ENCODE measurements around the gene SCN2A.
"Not testable (repeated sequence)": the region's sequence is repeated elsewhere in the genome, so short reads cannot be mapped to it uniquely, and the experiment has no call there.

SCN2A gene

DNA sequence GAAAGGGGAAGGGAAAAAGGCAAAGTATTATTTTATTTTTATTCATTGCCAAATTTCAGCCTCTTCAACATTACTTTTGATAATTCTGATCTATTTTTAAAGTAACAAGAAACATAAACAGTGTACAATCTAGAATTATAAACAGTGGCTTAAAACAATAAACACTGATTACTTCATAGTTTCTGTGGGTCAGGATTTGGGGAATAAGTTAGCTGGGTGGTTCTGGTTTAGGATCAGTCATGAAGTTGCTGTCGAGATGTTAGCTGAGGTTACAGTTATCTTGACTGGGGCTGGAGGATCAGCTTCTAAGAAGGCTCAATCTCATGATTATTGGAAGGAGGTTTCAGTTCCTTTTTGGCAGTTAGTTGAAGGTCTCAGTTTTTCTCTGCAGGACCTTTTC lies 109.2 kb downstream of the SCN2A start:
- no peak for DNase-seq

GRCh38 chr2:165349181-165349580 lies 110.0 kb downstream of the SCN2A start:
- no peak for DNase-seq

- DNase-seq = no peak
Measured at GRCh38 chr2:165357758-165358157, 118.5 kb downstream of the SCN2A start.

- DNase-seq = no peak
Measured at GRCh38 chr2:165361514-165361913, 122.3 kb downstream of the SCN2A start.

DNA sequence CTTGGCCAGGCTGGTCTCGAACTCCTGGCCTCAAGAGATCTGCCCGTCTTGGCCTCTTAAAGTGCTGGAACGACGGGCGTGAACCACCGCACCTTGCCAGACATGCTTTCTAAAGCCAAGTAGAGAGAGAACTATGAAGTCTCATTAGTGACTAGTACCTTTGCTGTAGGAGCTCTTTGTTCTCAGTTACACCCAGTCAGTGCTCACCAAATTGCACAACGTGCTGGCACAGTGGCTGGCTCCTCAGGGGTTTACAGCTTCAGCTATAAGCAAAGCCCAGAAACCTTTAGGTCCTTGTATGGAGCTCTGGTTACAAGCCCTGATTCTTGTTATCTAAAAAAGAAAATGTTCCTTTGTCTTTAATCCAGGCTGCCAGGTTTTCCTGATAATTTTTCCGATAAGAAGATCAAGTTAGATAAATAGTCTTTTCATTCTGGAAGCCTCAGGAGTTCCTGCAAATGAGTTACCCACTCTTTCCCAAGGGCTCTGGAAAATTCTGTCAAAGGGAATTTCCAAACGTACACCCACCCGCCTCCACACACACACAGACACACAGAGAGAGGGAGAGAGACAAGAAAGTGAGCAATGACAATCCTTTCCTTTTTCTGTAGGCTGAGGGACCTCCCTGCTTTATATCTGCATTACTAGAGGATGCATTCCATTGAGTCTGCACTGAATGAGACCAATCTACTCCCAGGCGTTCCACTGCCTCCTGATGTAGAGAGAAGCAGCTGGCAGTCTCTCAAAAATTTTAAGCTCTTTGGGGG lies 130.1 kb downstream of the SCN2A start:
- no peak for DNase-seq

GRCh38 chr2:165369898-165370296 lies 130.7 kb downstream of the SCN2A start:
- DNase-seq = no peak

GRCh38 chr2:165371356-165371755 lies 132.1 kb downstream of the SCN2A start:
- DNase-seq = no peak

DNA sequence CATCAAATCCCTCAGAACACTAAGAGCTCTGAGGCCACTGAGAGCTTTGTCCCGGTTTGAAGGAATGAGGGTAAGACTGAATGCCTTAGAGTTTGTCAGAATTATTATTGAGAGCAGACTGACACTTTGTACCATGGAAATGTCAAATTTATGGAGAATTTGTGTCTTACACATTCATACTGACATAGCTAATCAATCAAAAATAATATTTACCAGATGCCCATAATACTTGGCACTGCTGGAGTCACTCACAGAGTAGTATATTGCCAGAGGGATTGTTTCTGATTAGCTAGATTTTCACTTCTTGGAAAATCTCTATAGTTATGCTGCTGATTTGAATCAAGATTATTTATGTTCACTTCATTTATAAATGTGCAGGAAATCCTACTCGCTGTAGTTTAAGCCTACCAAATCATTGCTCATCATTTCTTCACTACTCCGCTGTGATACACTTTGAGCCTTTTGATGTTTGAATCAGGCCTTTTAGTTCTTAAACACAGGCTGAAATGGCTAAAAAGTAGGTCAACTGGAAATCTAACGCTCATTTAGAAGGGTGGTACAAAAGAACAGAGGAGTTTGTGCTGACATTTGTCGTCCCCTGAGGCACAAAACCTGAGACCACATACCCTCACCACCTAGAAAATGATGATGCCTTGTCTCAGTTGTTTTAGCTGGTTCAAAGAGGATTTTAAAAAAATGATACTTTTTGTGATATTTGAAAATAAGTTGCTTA lies 134.2 kb downstream of the SCN2A start:
- no peak for DNase-seq

DNA sequence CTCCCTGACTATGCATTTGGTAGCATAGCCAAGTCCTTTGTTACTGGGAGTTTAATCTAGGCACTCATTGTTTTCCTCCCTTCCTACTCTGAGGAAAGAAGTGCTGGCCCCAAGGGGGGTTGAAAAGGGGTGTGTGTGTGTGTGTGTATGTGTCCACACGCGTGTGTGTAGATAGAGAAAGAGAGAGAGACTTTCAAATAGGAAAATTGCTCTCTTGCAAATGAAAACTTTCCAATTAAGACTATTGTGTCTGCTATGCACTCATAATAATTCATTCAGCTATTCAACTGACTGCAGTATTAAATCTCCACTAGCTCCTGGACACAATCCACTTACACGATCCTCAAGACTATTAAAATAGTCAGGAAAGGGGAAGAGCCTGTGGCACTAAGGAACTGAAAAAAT lies 137.4 kb downstream of the SCN2A start:
- no peak for DNase-seq

- DNase-seq = no peak
Measured at GRCh38 chr2:165382362-165382761, 143.1 kb downstream of the SCN2A start.

GRCh38 chr2:165390875-165391274 lies 151.7 kb downstream of the SCN2A start:
- DNase-seq = no peak

GRCh38 chr2:165391791-165392190 lies 152.6 kb downstream of the SCN2A start:
- DNase-seq = no peak

- not testable (repeated sequence) for DNase-seq
Measured at GRCh38 chr2:165398603-165399002, 159.4 kb downstream of the SCN2A start.

DNA sequence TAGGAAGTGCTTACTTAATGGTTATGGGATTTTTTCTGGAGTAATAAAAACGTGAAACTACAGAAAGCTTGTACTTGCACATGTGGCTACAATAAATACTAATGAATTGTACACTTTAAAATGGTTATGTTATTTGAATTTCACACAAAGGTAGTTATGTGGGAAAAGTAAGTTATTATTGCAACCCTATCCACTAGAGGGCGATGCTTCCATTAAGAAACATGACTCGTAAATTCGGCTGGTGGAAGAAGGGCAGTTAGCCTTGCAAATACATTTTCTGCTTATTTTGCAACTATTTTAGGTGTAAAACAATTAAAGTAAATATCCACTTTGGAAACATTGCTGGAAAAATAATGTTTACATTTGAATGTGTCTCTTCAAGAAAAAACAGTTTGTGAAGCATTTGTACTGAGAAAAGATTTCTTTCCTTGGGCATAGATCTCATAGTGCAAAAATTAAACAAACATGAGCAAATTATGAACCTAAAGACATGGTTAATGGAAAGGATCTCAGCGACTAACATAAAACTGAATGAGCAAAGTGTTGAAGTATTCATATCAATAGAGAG lies 162.2 kb downstream of the SCN2A start:
- no peak for DNase-seq

- DNase-seq = no peak
Measured at GRCh38 chr2:165402162-165402561, 162.9 kb downstream of the SCN2A start.

- no peak for DNase-seq
Measured at GRCh38 chr2:165406173-165406572, 167.0 kb downstream of the SCN2A start.

DNA sequence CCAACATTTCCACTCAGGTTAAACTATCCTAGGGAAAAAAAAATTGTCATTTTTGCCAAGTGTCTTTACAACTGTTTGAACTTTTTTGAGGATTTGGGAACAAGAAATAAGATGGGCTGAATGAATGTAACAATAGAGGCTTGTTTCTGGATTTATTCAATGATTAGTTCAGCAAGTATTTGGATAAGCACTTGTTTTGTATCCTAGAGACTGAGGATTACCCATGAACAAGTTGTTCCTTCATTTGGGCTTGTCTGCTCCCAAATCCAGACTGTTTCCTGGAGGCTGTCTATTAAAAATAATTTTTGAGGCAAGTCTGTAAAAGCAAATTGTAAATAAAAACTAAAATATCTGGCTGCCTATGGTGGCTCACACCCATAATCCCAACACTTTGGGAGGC lies 168.3 kb downstream of the SCN2A start:
- no peak for DNase-seq

DNA sequence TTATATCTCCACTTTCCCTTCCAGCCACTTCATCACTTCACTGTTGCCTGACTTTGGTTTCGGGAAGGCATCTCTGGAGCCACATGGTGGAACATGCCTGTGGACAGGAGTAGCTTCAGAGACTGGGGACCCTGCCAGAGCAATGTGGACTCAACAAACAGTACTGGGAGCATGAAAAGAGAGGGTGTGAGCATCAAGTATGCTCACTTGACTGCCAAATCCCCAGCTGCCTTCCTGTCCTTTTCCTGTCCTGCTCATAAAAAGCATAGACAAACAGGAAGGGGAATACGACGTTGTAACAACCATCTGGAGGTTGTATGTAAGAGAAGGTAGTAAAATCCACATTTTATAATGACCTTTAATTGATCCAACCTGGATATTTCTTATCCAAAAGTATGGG lies 169.0 kb downstream of the SCN2A start:
- no peak for DNase-seq

DNA sequence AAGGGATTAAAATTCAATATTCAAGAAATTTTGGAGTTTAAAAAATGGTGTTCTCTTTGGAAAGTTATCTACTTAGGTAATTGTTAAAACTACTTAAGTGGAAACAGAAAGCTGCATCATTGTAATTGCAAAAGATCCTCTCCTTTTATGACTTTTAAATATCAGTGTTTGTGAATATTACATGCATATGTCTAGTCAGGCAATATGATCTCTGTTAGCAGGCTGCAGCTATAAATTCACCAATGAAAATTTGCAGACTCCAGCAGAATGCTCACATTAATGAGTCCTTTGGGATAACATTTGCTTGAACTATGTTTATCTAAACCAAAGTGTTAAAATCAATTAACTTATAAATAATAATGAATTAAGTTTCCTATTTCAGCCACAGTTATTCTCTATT lies 171.1 kb downstream of the SCN2A start:
- DNase-seq = no peak

- DNase-seq = no peak
Measured at GRCh38 chr2:165414187-165414586, 175.0 kb downstream of the SCN2A start.

- DNase-seq = no peak
Measured at GRCh38 chr2:165417009-165417408, 177.8 kb downstream of the SCN2A start.

GRCh38 chr2:165420231-165420630 lies 181.0 kb downstream of the SCN2A start:
- DNase-seq = no peak

GRCh38 chr2:165423081-165423480 lies 183.9 kb downstream of the SCN2A start:
- DNase-seq = no peak

GRCh38 chr2:165425556-165425955 lies 186.3 kb downstream of the SCN2A start:
- no peak for DNase-seq
